Astrocyte (in vitro differentiated cells and primary cell): ENCODE results near the gene IL20RA.

Experiments used
- CTCF ChIP-seq: IDR thresholded peaks from 2 replicates; pipeline ENCODE4 v1.5.1; 2011; ENCODE audit warnings: low read depth, mild to moderate bottlenecking, inconsistent platforms, low read length, moderate library complexity; ENCODE audit not compliant: insufficient read depth
- EZH2 ChIP-seq: IDR thresholded peaks from 2 replicates; pipeline ENCODE4 v1.6.1; 2012; ENCODE audit warnings: mild to moderate bottlenecking, low read length, inconsistent platforms; ENCODE audit not compliant: insufficient read depth

GRCh38 chr6:136975089-136975715 lies 69.6 kb downstream of the IL20RA start:
- no peak for TF ChIP-seq CTCF
- TF ChIP-seq EZH2, result no peak
